Measurements from ENCODE around the gene TIMM23.
"Not testable (repeated sequence)": the region's sequence is repeated elsewhere in the genome, so short reads cannot be mapped to it uniquely, and the experiment has no call there.

Gene TIMM23

DNA sequence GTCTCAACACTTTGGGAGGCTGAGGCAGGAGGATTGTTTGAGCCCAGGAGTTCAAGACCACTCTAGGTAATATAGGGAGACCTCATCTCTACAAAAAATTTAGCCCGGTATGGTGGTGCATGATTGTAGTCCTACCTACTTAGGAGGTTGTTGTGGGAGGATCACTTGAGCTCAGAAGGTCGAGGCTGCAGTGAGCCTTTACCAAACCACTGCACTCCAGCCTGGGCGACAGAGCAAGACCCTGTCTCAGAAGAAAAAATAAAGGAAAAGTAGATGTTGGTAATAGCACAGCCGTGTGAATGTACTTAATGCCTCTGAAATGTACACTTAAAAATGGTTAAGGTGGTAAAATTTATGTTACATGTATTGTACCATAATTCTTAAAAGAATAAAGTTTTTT, 25.3 kb downstream of the TIMM23 start:
- H4K20me1 ChIP-seq (ENCODE audit: low read depth, low read length), result no peaks in the 10 kb centered on the region
- TF ChIP-seq EZH2phosphoT487 (conservative IDR thresholded peaks at IDR 0.05; ENCODE audit: low read length) (no peak), CTCF (IDR thresholded peaks at IDR 0.05; ENCODE audit: insufficient read depth, low read length, poor library complexity, severe bottlenecking) (no peak)
- no peak overlapping the region for H3K9ac ChIP-seq (ENCODE audit: low read length)
- H3K27ac ChIP-seq (ENCODE audit: low read depth, low read length), result no peak overlapping the region
- H3F3A ChIP-seq (ENCODE audit: insufficient read depth), result peaks cover 9% of the 10 kb centered on the region; the same call in 1 of the 2 replicates
- no peak overlapping the region for H2AFZ ChIP-seq (ENCODE audit: low read depth, low read length, severe bottlenecking)
- H3K9me2 ChIP-seq (replicated peaks; ENCODE audit: insufficient read depth, low read length), result no peaks in the 10 kb centered on the region
- H3K79me2 ChIP-seq (ENCODE audit: insufficient read depth, low read length), result 0 out of 2 replicates have a peak, but pooled peaks cover 6% of the 10 kb centered on the region
- H3K36me3 ChIP-seq (ENCODE audit: low read length), result peaks cover 7% of the 10 kb centered on the region; the same call in 1 of the 2 replicates
- no peak overlapping the region for H3K4me2 ChIP-seq (ENCODE audit: low read depth, low read length, poor library complexity, severe bottlenecking)
- no peaks in the 10 kb centered on the region for H3K9me3 ChIP-seq (ENCODE audit: insufficient read depth, low read length)
- H3K4me3 ChIP-seq (ENCODE audit: insufficient read depth, low read length, poor library complexity, severe bottlenecking), result no peak overlapping the region
- no peaks in the 10 kb centered on the region for H3K27me3 ChIP-seq (ENCODE audit: low read length)

- no peak overlapping the region for H3K4me3 ChIP-seq (ENCODE audit: insufficient read depth, low read length, poor library complexity, severe bottlenecking)
- H3K9ac ChIP-seq (ENCODE audit: low read length), result no peak overlapping the region
- no peaks in the 10 kb centered on the region for H3K9me2 ChIP-seq (replicated peaks; ENCODE audit: insufficient read depth, low read length)
- H3K27ac ChIP-seq (ENCODE audit: low read depth, low read length), result no peak overlapping the region
- H3K36me3 ChIP-seq (ENCODE audit: low read length), result peaks cover 11% of the 10 kb centered on the region; the same call in 1 of the 2 replicates
- no peaks in the 10 kb centered on the region for H4K20me1 ChIP-seq (ENCODE audit: low read depth, low read length)
- no peak for TF ChIP-seq EZH2phosphoT487 (conservative IDR thresholded peaks at IDR 0.05; ENCODE audit: low read length)
- no peak overlapping the region for H2AFZ ChIP-seq (ENCODE audit: low read depth, low read length, severe bottlenecking)
- H3K27me3 ChIP-seq (ENCODE audit: low read length), result no peaks in the 10 kb centered on the region
- H3K9me3 ChIP-seq (ENCODE audit: insufficient read depth, low read length), result no peaks in the 10 kb centered on the region
- H3K79me2 ChIP-seq (ENCODE audit: insufficient read depth, low read length), result 0 out of 2 replicates have a peak, but pooled peaks cover 6% of the 10 kb centered on the region
- peaks cover 9% of the 10 kb centered on the region; the same call in 1 of the 2 replicates for H3F3A ChIP-seq (ENCODE audit: insufficient read depth)
- H3K4me2 ChIP-seq (ENCODE audit: low read depth, low read length, poor library complexity, severe bottlenecking), result no peak overlapping the region
Observed at GRCh38 chr10:45997994-45998763, 25.9 kb downstream of the TIMM23 start.

GRCh38 chr10:45999955-46000354, 27.7 kb downstream of the TIMM23 start:
- not testable (repeated sequence) for H4K20me1 ChIP-seq (ENCODE audit: low read depth, low read length); H3K27me3 ChIP-seq (ENCODE audit: low read length); H3K9me3 ChIP-seq (ENCODE audit: insufficient read depth, low read length); H2AFZ ChIP-seq (ENCODE audit: low read depth, low read length, severe bottlenecking); H3K9me2 ChIP-seq (replicated peaks; ENCODE audit: insufficient read depth, low read length); H3K9ac ChIP-seq (ENCODE audit: low read length); H3K4me3 ChIP-seq (ENCODE audit: insufficient read depth, low read length, poor library complexity, severe bottlenecking); H3K79me2 ChIP-seq (ENCODE audit: insufficient read depth, low read length); H3K27ac ChIP-seq (ENCODE audit: low read depth, low read length); H3K4me2 ChIP-seq (ENCODE audit: low read depth, low read length, poor library complexity, severe bottlenecking)
- peaks cover 20% of the 10 kb centered on the region for H3K36me3 ChIP-seq (ENCODE audit: low read length)
- peaks cover 13% of the 10 kb centered on the region; the same call in 1 of the 2 replicates for H3F3A ChIP-seq (ENCODE audit: insufficient read depth)

DNA sequence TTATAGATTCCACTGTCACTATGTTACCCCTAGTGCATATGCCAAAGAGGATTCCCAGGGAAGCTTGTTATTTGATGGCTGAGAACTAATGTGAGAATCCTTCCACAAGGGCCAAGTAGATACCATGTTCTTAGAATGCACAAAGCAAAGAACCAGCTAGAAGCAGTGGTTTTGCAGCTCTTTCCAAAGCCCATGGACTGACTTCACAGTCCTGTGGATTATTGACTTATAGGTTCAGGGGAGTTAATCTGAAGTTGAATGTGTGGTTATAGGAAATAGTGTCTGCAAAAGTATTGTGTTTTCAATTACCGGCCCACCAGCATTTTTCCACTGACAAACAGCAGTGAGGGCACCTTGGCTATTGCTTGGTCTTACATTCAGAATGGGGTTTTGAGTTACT, 28.2 kb downstream of the TIMM23 start:
- no peak overlapping the region for H3K27ac ChIP-seq (ENCODE audit: low read depth, low read length)

More for the DNA sequence above, 28.2 kb downstream of the TIMM23 start:
- Histone ChIP-seq H3K9ac (ENCODE audit: low read length) (no peak overlapping the region), H2AFZ (ENCODE audit: low read depth, low read length, severe bottlenecking) (no peak overlapping the region), H3K4me2 (ENCODE audit: low read depth, low read length, poor library complexity, severe bottlenecking) (no peak overlapping the region), H3K9me2 (replicated peaks; ENCODE audit: insufficient read depth, low read length) (no peaks in the 10 kb centered on the region), H3K36me3 (ENCODE audit: low read length) (peaks cover 23% of the 10 kb centered on the region), H3K27me3 (ENCODE audit: low read length) (no peaks in the 10 kb centered on the region), H3K9me3 (ENCODE audit: insufficient read depth, low read length) (no peaks in the 10 kb centered on the region), H3K4me3 (ENCODE audit: insufficient read depth, low read length, poor library complexity, severe bottlenecking) (no peak overlapping the region), H4K20me1 (ENCODE audit: low read depth, low read length) (no peaks in the 10 kb centered on the region), H3K79me2 (ENCODE audit: insufficient read depth, low read length) (0 out of 2 replicates have a peak, but pooled peaks cover 6% of the 10 kb centered on the region), H3F3A (ENCODE audit: insufficient read depth) (peaks cover 19% of the 10 kb centered on the region; the same call in 1 of the 2 replicates)
- no peak for TF ChIP-seq EZH2phosphoT487 (conservative IDR thresholded peaks at IDR 0.05; ENCODE audit: low read length)
- no peak for TF ChIP-seq CTCF (IDR thresholded peaks at IDR 0.05; ENCODE audit: insufficient read depth, low read length, poor library complexity, severe bottlenecking)
